HepG2 (cell line): Measurements from ENCODE around the gene AJUBA. TPM values are rescaled to one million over a fixed set of nuclear protein-coding genes. Genes with fewer than 3 reads are reported as not detected.

ENCODE experiments used
- ATAC-seq: fragments of 200-7000 bp; cut with Tn5 transposase; 3 replicates; pipeline ENCODE4 v1.9.1; 2020; ENCODE audit warnings: mild to moderate bottlenecking, moderate library complexity
- BruUV-seq: library from RNA; stranded (reverse); fragments of 400-500 nt; replicated peaks from 2 replicates; lab custom pipeline; 2021; lab: Mats Ljungman, UMichigan
- CTCF ChIA-PET: fragments of 300-600 bp; formaldehyde crosslinking; extraction: SDS; loops from one replicate; lab custom pipeline; 2021; ENCODE audit warnings: low total read pairs, inconsistent platforms, low intra/inter-chr PET ratio; lab: Yijun Ruan, JAX
- POLR2A ChIA-PET: fragments of 350-600 bp; sonication (Branson Sonifier 250); formaldehyde crosslinking; loops from one replicate; lab custom pipeline; 2020; ENCODE audit warnings: antibody characterized with exemption, inconsistent platforms; lab: Yijun Ruan, JAX
- DNase-seq: peaks from one replicate; pipeline ENCODE4 v3.0.0-alpha.2; 2015; ENCODE audit warnings: low spot score
- FAIRE-seq: peaks from 3 replicates; lab custom pipeline; 2011; peaks lifted over from hg19 to GRCh38; lab: Jason Lieb, UNC
- H2AFZ ChIP-seq: one replicate; pipeline ENCODE4 v1.6.1; 2011; ENCODE audit warnings: low read length, inconsistent platforms
- H3K27ac ChIP-seq: fragments of 300-600 bp; 3 replicates; pipeline ENCODE4 v1.8.0; 2011; ENCODE audit warnings: mixed run types, mild to moderate bottlenecking, mixed read lengths, low read length, inconsistent platforms; ENCODE audit not compliant: insufficient read depth; ENCODE audit errors: extremely low read length
- H3K27me3 ChIP-seq, 2 experiments: fragments of 200-600 bp in 1 of 2; 2 replicates in 1 of 2; 3 replicates in 1 of 2; pipeline versions ENCODE4 v1.6.0 to v1.8.0; 2011; ENCODE audit warnings: low read length in 2 of 2, mild to moderate bottlenecking in 2 of 2, moderate library complexity in 2 of 2, inconsistent platforms in 1 of 2; ENCODE audit not compliant: insufficient read depth in 2 of 2, control insufficient read depth in 1 of 2
- H3K36me3 ChIP-seq, 2 experiments: fragments of 200-600 bp in 1 of 2; replicated peaks in 1 of 2; 2 replicates in 1 of 2; 3 replicates in 1 of 2; pipeline versions ENCODE4 v1.5.1 to v1.8.0; 2011; ENCODE audit warnings: low read length in 2 of 2, inconsistent platforms in 1 of 2; ENCODE audit not compliant: insufficient read depth in 2 of 2, control insufficient read depth in 1 of 2
- H3K4me1 ChIP-seq: 2 replicates; pipeline ENCODE4 v1.5.1; 2012; ENCODE audit warnings: low read length, inconsistent platforms; ENCODE audit not compliant: insufficient read depth
- H3K4me2 ChIP-seq: 2 replicates; pipeline ENCODE4 v1.6.0; 2011; ENCODE audit warnings: low read depth, low read length, inconsistent platforms
- H3K4me3 ChIP-seq, 3 experiments: fragments of 200-600 bp in 1 of 3; sonication (generic), shearing (Covaris generic) in 1 of 3; replicated peaks in 1 of 3; 2 replicates each; pipeline ENCODE4 v1.5.1; 2011 to 2016; ENCODE audit warnings: low read length in 3 of 3, inconsistent platforms in 2 of 3, low read depth in 2 of 3, mild to moderate bottlenecking in 2 of 3, control low read depth in 1 of 3, mixed read lengths in 1 of 3; ENCODE audit not compliant: insufficient read depth in 1 of 3
- H3K79me2 ChIP-seq: one replicate; pipeline ENCODE4 v1.6.1; 2011; ENCODE audit warnings: low read length, inconsistent platforms; ENCODE audit not compliant: insufficient read depth
- H3K9ac ChIP-seq: 2 replicates; pipeline ENCODE4 v1.6.0; 2011; ENCODE audit warnings: mild to moderate bottlenecking, low read depth, low read length, inconsistent platforms; ENCODE audit not compliant: insufficient read depth
- H3K9me3 ChIP-seq: 2 replicates; pipeline ENCODE4 v1.5.1; 2012; ENCODE audit warnings: mild to moderate bottlenecking, low read length
- H4K20me1 ChIP-seq: 2 replicates; pipeline ENCODE4 v1.6.0; 2011; ENCODE audit warnings: inconsistent platforms, mild to moderate bottlenecking, low read length, moderate library complexity; ENCODE audit not compliant: insufficient read depth
- AGO1 ChIP-seq: fragments of 200-400 bp; formaldehyde crosslinking; IDR thresholded peaks from 2 replicates; pipeline ENCODE4 v1.6.1; 2017; ENCODE audit warnings: mild to moderate bottlenecking, low read depth, low read length, moderate library complexity; ENCODE audit not compliant: poor library complexity, severe bottlenecking
- CBX1 ChIP-seq: IDR thresholded peaks from one replicate; pipeline ENCODE4 v1.6.1; 2016; ENCODE audit warnings: antibody characterized with exemption, low read depth
- ESRRA ChIP-seq: sonication (generic); formaldehyde crosslinking; IDR thresholded peaks from 2 replicates; pipeline ENCODE4 v1.5.1; 2020; ENCODE audit warnings: mild to moderate bottlenecking, low read depth, missing genetic modification reagents
- MTA1 ChIP-seq: sonication (generic); formaldehyde crosslinking; IDR thresholded peaks from 2 replicates; pipeline ENCODE4 v1.4.0; 2020; ENCODE audit warnings: missing genetic modification reagents, mild to moderate bottlenecking, borderline replicate concordance
- RBFOX2 ChIP-seq: fragments of 200-400 bp; formaldehyde crosslinking; IDR thresholded peaks from 2 replicates; pipeline ENCODE4 v1.6.1; 2017; ENCODE audit warnings: low read depth, mild to moderate bottlenecking, low read length
- SMAD1 ChIP-seq: sonication (generic); formaldehyde crosslinking; IDR thresholded peaks from 2 replicates; pipeline ENCODE4 v1.4.0; 2020; ENCODE audit warnings: missing genetic modification reagents, low read depth, mild to moderate bottlenecking, borderline replicate concordance
- SRSF1 ChIP-seq: fragments of 200-400 bp; formaldehyde crosslinking; optimal IDR thresholded peaks from 2 replicates; pipeline ENCODE3; 2017; ENCODE audit warnings: mild to moderate bottlenecking, low read depth, low read length, moderate library complexity
- WGBS: methylation state at CpG from one replicate; pipeline ENCODE4 v1.1.6; 2017; ENCODE audit warnings: low lambda C conversion rate; 5-methylcytosine and 5-hydroxymethylcytosine counted together
- in situ Hi-C: cut with HindIII; loops from 2 replicates; pipeline ENCODE4 v1.10.0; 2017; ENCODE audit warnings: low pct_unique_long_range_greater_than_20kb; ENCODE audit not compliant: extremely low pct_ligation_motif_present
- intact Hi-C: fragments of 100-400 bp; cut with micrococcal nuclease; formaldehyde crosslinking; loops from one replicate; pipeline ENCODE4 v1.10.0; 2022; ENCODE audit not compliant: unreplicated experiment
- polyA plus RNA-seq, 8 experiments: library from polyadenylated mRNA; depleted of rRNA in 3 of 8; stranded (reverse) in 7 of 8; unstranded in 1 of 8; fragments of >200 nt; fragmentation: Illumina TruSeq in 4 of 8; extraction: Trizol in 4 of 8; gene quantifications; 2 replicates each; pipeline versions ENCODE4 v1.2.1 to v1.2.3, GENCODE V29; 2011 to 2016; ENCODE audit warnings: low read depth in 4 of 8, missing spikeins in 1 of 8, mixed read lengths in 1 of 8; ENCODE audit not compliant: insufficient read depth in 1 of 8
- total RNA-seq, 5 experiments: library from RNA; depleted of rRNA; stranded (reverse); fragments of >200 nt; fragmentation: Illumina TruSeq; extraction: Trizol; gene quantifications; 2 replicates each; pipeline ENCODE4 v1.2.3, GENCODE V29; 2016; ENCODE audit warnings: low read depth in 1 of 5
- TF ChIP-seq, protein P1 (sequence below): sonication (generic); formaldehyde crosslinking; IDR thresholded peaks from 2 replicates; pipeline ENCODE4 v1.4.0; 2020; ENCODE audit warnings: mild to moderate bottlenecking, low read depth, missing genetic modification reagents

The AJUBA gene
- total and polyA plus RNA-seq, 2 of the 13 experiments (the other 11 are each of a cell fraction or from before 2014, with no cell fraction given): 157 to 241 TPM

DNA sequence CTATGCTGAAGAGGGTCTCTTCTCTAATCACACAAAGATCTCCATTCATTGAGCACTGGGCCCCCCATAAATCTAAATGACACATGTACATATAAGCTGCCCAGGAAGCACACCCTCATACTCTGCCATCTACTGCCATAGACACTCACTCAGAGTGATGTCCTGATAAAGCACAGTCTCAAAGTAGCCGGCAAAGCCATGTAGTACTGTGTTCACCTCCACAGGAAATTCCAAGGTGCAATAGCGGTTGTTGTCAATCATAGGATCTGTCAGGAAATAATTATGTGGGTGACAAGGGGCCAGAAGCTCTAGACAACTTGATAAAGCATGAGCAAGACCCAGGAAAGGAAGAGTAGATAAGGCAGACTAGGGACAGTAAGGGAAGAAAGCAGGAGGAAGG is 60.1 kb downstream of the AJUBA start:
- H3K79me2 ChIP-seq: peaks cover 4% of the 10 kb centered on the region
- in situ Hi-C loops: no loop called here
- H3K27me3 ChIP-seq: no peaks in the 10 kb centered on the region
- H3K36me3 ChIP-seq: peaks cover 61 to 83% of the 10 kb centered on the region in 2 experiments
- H3K27ac ChIP-seq: no peak overlapping the region
- no peak overlapping the region for H3K4me2 ChIP-seq
- WGBS: 98% methylated on average over 2 of the region's 2 CpGs
- no peak overlapping the region for H3K9ac ChIP-seq
- ChIA-PET POLR2A (no interaction called here), CTCF (no interaction called here)
- H3K4me1 ChIP-seq: peaks cover 16% of the 10 kb centered on the region
- no peak for FAIRE-seq
- no peak overlapping the region for H3K4me3 ChIP-seq
- ATAC-seq: no peak
- no peak for DNase-seq
- BruUV-seq: no TSS peak
- no peaks in the 10 kb centered on the region for H3K9me3 ChIP-seq
- no peak for TF ChIP-seq AGO1
- TF ChIP-seq CBX1: no peak
- no peak for TF ChIP-seq MTA1 (CRISPR knock-in tag)
- TF ChIP-seq SRSF1: no peak
- TF ChIP-seq SMAD1 (CRISPR knock-in tag): no peak
- no peak for TF ChIP-seq ESRRA (CRISPR knock-in tag)
- peak; percentile 17; the same call in 1 of the 2 replicates for TF ChIP-seq RBFOX2
- TF ChIP-seq, protein P1, sequence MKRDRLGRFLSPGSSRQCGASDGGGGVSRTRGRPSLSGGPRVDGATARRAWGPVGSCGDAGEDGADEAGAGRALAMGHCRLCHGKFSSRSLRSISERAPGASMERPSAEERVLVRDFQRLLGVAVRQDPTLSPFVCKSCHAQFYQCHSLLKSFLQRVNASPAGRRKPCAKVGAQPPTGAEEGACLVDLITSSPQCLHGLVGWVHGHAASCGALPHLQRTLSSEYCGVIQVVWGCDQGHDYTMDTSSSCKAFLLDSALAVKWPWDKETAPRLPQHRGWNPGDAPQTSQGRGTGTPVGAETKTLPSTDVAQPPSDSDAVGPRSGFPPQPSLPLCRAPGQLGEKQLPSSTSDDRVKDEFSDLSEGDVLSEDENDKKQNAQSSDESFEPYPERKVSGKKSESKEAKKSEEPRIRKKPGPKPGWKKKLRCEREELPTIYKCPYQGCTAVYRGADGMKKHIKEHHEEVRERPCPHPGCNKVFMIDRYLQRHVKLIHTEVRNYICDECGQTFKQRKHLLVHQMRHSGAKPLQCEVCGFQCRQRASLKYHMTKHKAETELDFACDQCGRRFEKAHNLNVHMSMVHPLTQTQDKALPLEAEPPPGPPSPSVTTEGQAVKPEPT (CRISPR knock-in tag): no peak
- TF ChIP-seq, all 625 proteins: peak for 1
- H4K20me1 ChIP-seq: no peaks in the 10 kb centered on the region
- intact Hi-C loops: no loop called here
- H2AFZ ChIP-seq: no peak overlapping the region

Other genes with a start within 250 kb of the AJUBA start
- gene OXA1L, start 215.9 kb downstream of the AJUBA start, total RNA-seq (2016; rRNA removed; fragmentation: Illumina TruSeq; extraction: Trizol): 216 and 230 TPM in 2 replicates
- gene OXA1L, start 215.9 kb downstream of the AJUBA start, polyA plus RNA-seq (2011; rRNA removed): 559 and 589 TPM in 2 replicates
- 0.07 and 0.13 TPM in 2 replicates for gene SLC7A7, start 167.1 kb downstream of the AJUBA start, total RNA-seq (2016; rRNA removed; fragmentation: Illumina TruSeq; extraction: Trizol)
- gene SLC7A7, start 167.1 kb downstream of the AJUBA start, polyA plus RNA-seq (2011; rRNA removed): 0.63 and 1.1 TPM in 2 replicates
- 329 and 420 TPM in 2 replicates for gene MRPL52, start 152.7 kb downstream of the AJUBA start, total RNA-seq (2016; rRNA removed; fragmentation: Illumina TruSeq; extraction: Trizol)
- 118 and 123 TPM in 2 replicates for gene MRPL52, start 152.7 kb downstream of the AJUBA start, polyA plus RNA-seq (2011; rRNA removed)
- gene MMP14, start 146.0 kb downstream of the AJUBA start, total RNA-seq (2016; rRNA removed; fragmentation: Illumina TruSeq; extraction: Trizol): 1.6 and 5.2 TPM in 2 replicates
- 9.8 and 11.3 TPM in 2 replicates for gene MMP14, start 146.0 kb downstream of the AJUBA start, polyA plus RNA-seq (2011; rRNA removed)
- gene LRP10, start 110.8 kb downstream of the AJUBA start, total RNA-seq (2016; rRNA removed; fragmentation: Illumina TruSeq; extraction: Trizol): 8.6 and 16.9 TPM in 2 replicates
- gene LRP10, start 110.8 kb downstream of the AJUBA start, polyA plus RNA-seq (2011; rRNA removed): 45.2 and 80.6 TPM in 2 replicates
- gene REM2, start 99.3 kb downstream of the AJUBA start, total RNA-seq (2016; rRNA removed; fragmentation: Illumina TruSeq; extraction: Trizol): not detected in 2 replicates
- gene REM2, start 99.3 kb downstream of the AJUBA start, polyA plus RNA-seq (2011; rRNA removed): 0.20 and 0.31 TPM in 2 replicates
- 0.52 and 1.5 TPM in 2 replicates for gene RBM23, start 63.4 kb downstream of the AJUBA start, total RNA-seq (2016; rRNA removed; fragmentation: Illumina TruSeq; extraction: Trizol)
- 2.1 and 2.9 TPM in 2 replicates for gene RBM23, start 63.4 kb downstream of the AJUBA start, polyA plus RNA-seq (2011; rRNA removed)
- gene PRMT5, start 53.2 kb downstream of the AJUBA start, total RNA-seq (2016; rRNA removed; fragmentation: Illumina TruSeq; extraction: Trizol): 210 and 289 TPM in 2 replicates
- 329 and 354 TPM in 2 replicates for gene PRMT5, start 53.2 kb downstream of the AJUBA start, polyA plus RNA-seq (2011; rRNA removed)
- gene HAUS4, start 25.5 kb downstream of the AJUBA start, total RNA-seq (2016; rRNA removed; fragmentation: Illumina TruSeq; extraction: Trizol): 130 and 141 TPM in 2 replicates
- 64.7 and 74.4 TPM in 2 replicates for gene HAUS4, start 25.5 kb downstream of the AJUBA start, polyA plus RNA-seq (2011; rRNA removed)
- gene C14orf93, start 27.6 kb upstream of the AJUBA start, total RNA-seq (2016; rRNA removed; fragmentation: Illumina TruSeq; extraction: Trizol): 10.8 and 11.4 TPM in 2 replicates
- 19.8 and 22.5 TPM in 2 replicates for gene C14orf93, start 27.6 kb upstream of the AJUBA start, polyA plus RNA-seq (2011; rRNA removed)
- gene PSMB5, start 52.3 kb upstream of the AJUBA start, total RNA-seq (2016; rRNA removed; fragmentation: Illumina TruSeq; extraction: Trizol): 871 and 1,316 TPM in 2 replicates
- gene PSMB5, start 52.3 kb upstream of the AJUBA start, polyA plus RNA-seq (2011; rRNA removed): 566 and 705 TPM in 2 replicates
- gene PSMB11, start 59.7 kb upstream of the AJUBA start, total RNA-seq (2016; rRNA removed; fragmentation: Illumina TruSeq; extraction: Trizol): not detected in 2 replicates
- gene PSMB11, start 59.7 kb upstream of the AJUBA start, polyA plus RNA-seq (2011; rRNA removed): not detected in 2 replicates
- gene CDH24, start 75.0 kb upstream of the AJUBA start, total RNA-seq (2016; rRNA removed; fragmentation: Illumina TruSeq; extraction: Trizol): 0.41 and 0.69 TPM in 2 replicates
- 0.99 and 1.2 TPM in 2 replicates for gene CDH24, start 75.0 kb upstream of the AJUBA start, polyA plus RNA-seq (2011; rRNA removed)
- 102 and 165 TPM in 2 replicates for gene ACIN1, start 112.6 kb upstream of the AJUBA start, total RNA-seq (2016; rRNA removed; fragmentation: Illumina TruSeq; extraction: Trizol)
- 183 and 222 TPM in 2 replicates for gene ACIN1, start 112.6 kb upstream of the AJUBA start, polyA plus RNA-seq (2011; rRNA removed)
- 206 and 299 TPM in 2 replicates for gene C14orf119, start 113.0 kb upstream of the AJUBA start, total RNA-seq (2016; rRNA removed; fragmentation: Illumina TruSeq; extraction: Trizol)
- gene C14orf119, start 113.0 kb upstream of the AJUBA start, polyA plus RNA-seq (2011; rRNA removed): 104 and 117 TPM in 2 replicates
- not detected in 2 replicates for gene CIROP, start 122.4 kb upstream of the AJUBA start, total RNA-seq (2016; rRNA removed; fragmentation: Illumina TruSeq; extraction: Trizol)
- gene CIROP, start 122.4 kb upstream of the AJUBA start, polyA plus RNA-seq (2011; rRNA removed): 0.07 and 0.14 TPM in 2 replicates
- 0.11 TPM in 1 of 2 replicates, not detected in the other for gene CEBPE, start 136.7 kb upstream of the AJUBA start, total RNA-seq (2016; rRNA removed; fragmentation: Illumina TruSeq; extraction: Trizol)
- gene CEBPE, start 136.7 kb upstream of the AJUBA start, polyA plus RNA-seq (2011; rRNA removed): 0.09 and 0.10 TPM in 2 replicates
- not detected in 2 replicates for gene SLC7A8, start 201.1 kb upstream of the AJUBA start, total RNA-seq (2016; rRNA removed; fragmentation: Illumina TruSeq; extraction: Trizol)
- 0.03 and 0.25 TPM in 2 replicates for gene SLC7A8, start 201.1 kb upstream of the AJUBA start, polyA plus RNA-seq (2011; rRNA removed)